Measurements from ENCODE around the gene TAS2R14.

GRCh38 chr12:10939163-10939562 is at the start of gene TAS2R14:
- TF ChIP-seq CTCF (IDR thresholded peaks at IDR 0.05; ENCODE audit: poor library complexity) = no peak
- no peak for TF ChIP-seq EZH2phosphoT487 (IDR thresholded peaks at IDR 0.05; ENCODE audit: low read depth, severe bottlenecking, unreplicated experiment)

Data from hepatocyte (in vitro differentiated cells).